Testis (tissue), 2 donors: Measurements from ENCODE around the gene TMC3.

ENCODE experiments used
- POLR2A ChIP-seq: fragments of 450-650 bp; IDR thresholded peaks from one replicate; pipeline ENCODE4 v1.6.1; 2017; ENCODE audit warnings: antibody characterized with exemption, mild to moderate bottlenecking, moderate library complexity
- TF ChIP-seq, protein P1 (sequence below), 3 experiments: fragments of 450-650 bp in 2 of 3; fragments of 200-600 bp in 1 of 3; sonication (generic) in 1 of 3; IDR thresholded peaks; one replicate each; pipeline ENCODE4 v1.5.1; 2016 to 2019; ENCODE audit warnings: antibody characterized with exemption in 3 of 3, mild to moderate bottlenecking in 2 of 3, moderate library complexity in 1 of 3

DNA sequence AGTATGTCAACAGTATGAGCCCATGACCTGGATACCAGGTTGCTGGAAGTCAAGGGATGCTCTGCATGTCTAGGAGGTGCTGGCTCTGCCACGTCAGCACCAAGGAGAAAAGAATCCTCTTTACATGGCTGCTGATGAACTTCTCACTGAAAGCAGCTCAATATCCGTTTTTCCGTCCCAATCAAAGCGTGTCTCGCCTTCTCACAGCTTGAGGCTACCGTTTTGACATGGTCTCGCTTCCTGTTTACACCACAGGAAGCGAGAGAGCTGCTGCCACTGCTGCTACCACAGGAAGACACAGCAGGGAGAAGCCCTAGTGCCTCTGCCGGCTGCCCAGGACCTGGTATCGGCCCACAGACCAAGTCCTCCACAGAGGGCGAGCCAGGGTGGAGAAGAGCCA is 77.3 kb downstream of the TMC3 start:
- TF ChIP-seq, protein P1, sequence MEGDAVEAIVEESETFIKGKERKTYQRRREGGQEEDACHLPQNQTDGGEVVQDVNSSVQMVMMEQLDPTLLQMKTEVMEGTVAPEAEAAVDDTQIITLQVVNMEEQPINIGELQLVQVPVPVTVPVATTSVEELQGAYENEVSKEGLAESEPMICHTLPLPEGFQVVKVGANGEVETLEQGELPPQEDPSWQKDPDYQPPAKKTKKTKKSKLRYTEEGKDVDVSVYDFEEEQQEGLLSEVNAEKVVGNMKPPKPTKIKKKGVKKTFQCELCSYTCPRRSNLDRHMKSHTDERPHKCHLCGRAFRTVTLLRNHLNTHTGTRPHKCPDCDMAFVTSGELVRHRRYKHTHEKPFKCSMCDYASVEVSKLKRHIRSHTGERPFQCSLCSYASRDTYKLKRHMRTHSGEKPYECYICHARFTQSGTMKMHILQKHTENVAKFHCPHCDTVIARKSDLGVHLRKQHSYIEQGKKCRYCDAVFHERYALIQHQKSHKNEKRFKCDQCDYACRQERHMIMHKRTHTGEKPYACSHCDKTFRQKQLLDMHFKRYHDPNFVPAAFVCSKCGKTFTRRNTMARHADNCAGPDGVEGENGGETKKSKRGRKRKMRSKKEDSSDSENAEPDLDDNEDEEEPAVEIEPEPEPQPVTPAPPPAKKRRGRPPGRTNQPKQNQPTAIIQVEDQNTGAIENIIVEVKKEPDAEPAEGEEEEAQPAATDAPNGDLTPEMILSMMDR (IDR thresholded peaks at IDR 0.05), result no peak
- no peak for TF ChIP-seq POLR2A
